GM23338 (cell line): Measurements from ENCODE around the gene ACTBL2. TPM values are rescaled to one million over a fixed set of nuclear protein-coding genes. Genes with fewer than 3 reads are reported as not detected.

Source experiments
- ATAC-seq: fragments of 200-7000 bp; cut with Tn5 transposase; 3 replicates; pipeline ENCODE4 v1.9.1; 2020
- DNase-seq: peaks from one replicate; pipeline ENCODE4 v3.0.0-alpha.2; 2015; ENCODE audit warnings: low spot score
- H2AFZ ChIP-seq: fragments of 200-600 bp; sonication (generic); 2 replicates; pipeline ENCODE4 v1.8.0; 2016; ENCODE audit warnings: antibody characterized with exemption, mild to moderate bottlenecking, moderate library complexity
- H3F3A ChIP-seq: fragments of 200-600 bp; sonication (generic); replicated peaks from 2 replicates; pipeline ENCODE4 v1.8.0; 2017; ENCODE audit warnings: antibody characterized with exemption, mixed run types, low read depth
- H3K27ac ChIP-seq: fragments of 200-600 bp; sonication (generic); 2 replicates; pipeline ENCODE4 v1.6.1; 2016; ENCODE audit warnings: low read depth
- H3K27me3 ChIP-seq: fragments of 200-600 bp; sonication (generic); 2 replicates; pipeline ENCODE4 v1.8.0; 2016; ENCODE audit warnings: mild to moderate bottlenecking, mixed run types, moderate library complexity; ENCODE audit not compliant: insufficient read depth
- H3K36me3 ChIP-seq: fragments of 200-600 bp; sonication (generic); 2 replicates; pipeline ENCODE4 v1.8.0; 2016; ENCODE audit warnings: mild to moderate bottlenecking; ENCODE audit not compliant: insufficient read depth
- H3K4me1 ChIP-seq: fragments of 200-600 bp; sonication (generic); 2 replicates; pipeline ENCODE4 v1.8.0; 2016; ENCODE audit warnings: mild to moderate bottlenecking, moderate library complexity; ENCODE audit not compliant: insufficient read depth
- H3K4me2 ChIP-seq: fragments of 200-600 bp; sonication (generic); 2 replicates; pipeline ENCODE4 v1.7.1; 2017; ENCODE audit warnings: mixed run types
- H3K4me3 ChIP-seq: fragments of 200-600 bp; sonication (generic); 2 replicates; pipeline ENCODE4 v1.6.1; 2016; ENCODE audit warnings: mixed run types
- H3K79me2 ChIP-seq: fragments of 200-600 bp; sonication (generic); replicated peaks from 2 replicates; pipeline ENCODE4 v1.8.0; 2017; ENCODE audit warnings: mild to moderate bottlenecking; ENCODE audit not compliant: insufficient read depth
- H3K9me2 ChIP-seq: fragments of 200-600 bp; sonication (generic); 2 replicates; pipeline ENCODE4 v1.8.0; 2017; ENCODE audit not compliant: insufficient read depth
- H4K20me1 ChIP-seq: fragments of 200-600 bp; sonication (generic); replicated peaks from 2 replicates; pipeline ENCODE4 v1.8.0; 2017; ENCODE audit warnings: mild to moderate bottlenecking; ENCODE audit not compliant: insufficient read depth
- H3K27ac Mint-ChIP-seq: 2 replicates; pipeline ENCODE4 v1.8.0; 2020; ENCODE audit warnings: inconsistent platforms, mild to moderate bottlenecking, moderate library complexity, mixed read lengths
- H3K27me3 Mint-ChIP-seq: 3 replicates; pipeline ENCODE4 v1.8.0; 2022; ENCODE audit warnings: low read depth, mild to moderate bottlenecking, moderate library complexity, mixed read lengths, inconsistent platforms; ENCODE audit not compliant: insufficient read depth, poor library complexity
- H3K36me3 Mint-ChIP-seq: 3 replicates; pipeline ENCODE4 v1.8.0; 2021; ENCODE audit warnings: low read depth, mild to moderate bottlenecking, inconsistent platforms, moderate library complexity, mixed read lengths
- H3K4me1 Mint-ChIP-seq: 3 replicates; pipeline ENCODE4 v1.8.0; 2020; ENCODE audit warnings: mild to moderate bottlenecking, inconsistent platforms, mixed read lengths
- H3K4me3 Mint-ChIP-seq: 3 replicates; pipeline ENCODE4 v1.8.0; 2021; ENCODE audit warnings: moderate library complexity, mild to moderate bottlenecking, inconsistent platforms, mixed read lengths
- H3K9me3 Mint-ChIP-seq: 3 replicates; pipeline ENCODE4 v1.8.0; 2020; ENCODE audit warnings: moderate library complexity, mild to moderate bottlenecking, inconsistent platforms, mixed read lengths
- CREB1 ChIP-seq: fragments of 250-450 bp; sonication (Bioruptor Pico); IDR thresholded peaks from 2 replicates; pipeline ENCODE4 v1.5.0; 2020; ENCODE audit warnings: low read depth, mild to moderate bottlenecking, moderate library complexity
- EZH2phosphoT487 ChIP-seq: fragments of 200-600 bp; sonication (generic); IDR thresholded peaks from one replicate; pipeline ENCODE4 v1.8.1; 2018; ENCODE audit warnings: antibody characterized with exemption; ENCODE audit not compliant: unreplicated experiment
- JUNB ChIP-seq: IDR thresholded peaks from one replicate; pipeline ENCODE4 v1.6.1; 2016; ENCODE audit warnings: antibody characterized with exemption; ENCODE audit not compliant: unreplicated experiment
- NANOG ChIP-seq: IDR thresholded peaks from 2 replicates; pipeline ENCODE4 v1.6.1; 2016; ENCODE audit warnings: antibody characterized with exemption, borderline replicate concordance
- POLR2AphosphoS5 ChIP-seq: IDR thresholded peaks from 2 replicates; pipeline ENCODE4 v1.6.1; 2016; ENCODE audit warnings: antibody characterized with exemption, low read depth
- REST ChIP-seq: IDR thresholded peaks from one replicate; pipeline ENCODE4 v1.6.1; 2018; ENCODE audit warnings: antibody characterized with exemption; ENCODE audit not compliant: unreplicated experiment
- STAT1 ChIP-seq: IDR thresholded peaks from one replicate; pipeline ENCODE4 v1.6.1; 2016; ENCODE audit warnings: antibody characterized with exemption; ENCODE audit not compliant: unreplicated experiment
- ZNF114 ChIP-seq: fragments of 250-450 bp; sonication (Bioruptor Pico); IDR thresholded peaks from 2 replicates; pipeline ENCODE4 v1.5.0; 2020; ENCODE audit warnings: mild to moderate bottlenecking, moderate library complexity
- ZNF331 ChIP-seq: fragments of 250-450 bp; sonication (Bioruptor Pico); IDR thresholded peaks from 2 replicates; pipeline ENCODE4 v1.5.0; 2020; ENCODE audit warnings: low read depth, mild to moderate bottlenecking, moderate library complexity
- polyA plus RNA-seq: library from polyadenylated mRNA; unstranded; fragments of >200 nt; fragmentation: Nextera tagmentation; extraction: Ambion mirVana; gene quantifications from 2 replicates; pipeline ENCODE4 v1.2.1, GENCODE V29; 2016
- total RNA-seq: library from RNA; depleted of rRNA; stranded (reverse); fragments of >200 nt; shearing (Covaris generic); gene quantifications from 2 replicates; pipeline ENCODE4 v1.2.3, GENCODE V29; 2014
- TF ChIP-seq, protein P1 (sequence below): fragments of 250-450 bp; sonication (Bioruptor Pico); IDR thresholded peaks from 2 replicates; pipeline ENCODE4 v1.5.0; 2020; ENCODE audit warnings: mild to moderate bottlenecking, moderate library complexity
- TF ChIP-seq, protein P2 (sequence below), 2 experiments: fragments of 200-600 bp in 1 of 2; sonication (generic) in 1 of 2; conservative IDR thresholded peaks; 2 replicates each; pipeline versions ENCODE4 v1.5.1 to v1.6.1; 2016 to 2017; ENCODE audit warnings: antibody characterized with exemption in 2 of 2, low read depth in 2 of 2, mild to moderate bottlenecking in 2 of 2, moderate library complexity in 1 of 2

The ACTBL2 gene
- total and polyA plus RNA-seq, 2 experiments from 2014 or later: not detected

GRCh38 chr5:57495285-57496086 is 12.9 kb upstream of the ACTBL2 start (continued):
- TF ChIP-seq, protein P1, sequence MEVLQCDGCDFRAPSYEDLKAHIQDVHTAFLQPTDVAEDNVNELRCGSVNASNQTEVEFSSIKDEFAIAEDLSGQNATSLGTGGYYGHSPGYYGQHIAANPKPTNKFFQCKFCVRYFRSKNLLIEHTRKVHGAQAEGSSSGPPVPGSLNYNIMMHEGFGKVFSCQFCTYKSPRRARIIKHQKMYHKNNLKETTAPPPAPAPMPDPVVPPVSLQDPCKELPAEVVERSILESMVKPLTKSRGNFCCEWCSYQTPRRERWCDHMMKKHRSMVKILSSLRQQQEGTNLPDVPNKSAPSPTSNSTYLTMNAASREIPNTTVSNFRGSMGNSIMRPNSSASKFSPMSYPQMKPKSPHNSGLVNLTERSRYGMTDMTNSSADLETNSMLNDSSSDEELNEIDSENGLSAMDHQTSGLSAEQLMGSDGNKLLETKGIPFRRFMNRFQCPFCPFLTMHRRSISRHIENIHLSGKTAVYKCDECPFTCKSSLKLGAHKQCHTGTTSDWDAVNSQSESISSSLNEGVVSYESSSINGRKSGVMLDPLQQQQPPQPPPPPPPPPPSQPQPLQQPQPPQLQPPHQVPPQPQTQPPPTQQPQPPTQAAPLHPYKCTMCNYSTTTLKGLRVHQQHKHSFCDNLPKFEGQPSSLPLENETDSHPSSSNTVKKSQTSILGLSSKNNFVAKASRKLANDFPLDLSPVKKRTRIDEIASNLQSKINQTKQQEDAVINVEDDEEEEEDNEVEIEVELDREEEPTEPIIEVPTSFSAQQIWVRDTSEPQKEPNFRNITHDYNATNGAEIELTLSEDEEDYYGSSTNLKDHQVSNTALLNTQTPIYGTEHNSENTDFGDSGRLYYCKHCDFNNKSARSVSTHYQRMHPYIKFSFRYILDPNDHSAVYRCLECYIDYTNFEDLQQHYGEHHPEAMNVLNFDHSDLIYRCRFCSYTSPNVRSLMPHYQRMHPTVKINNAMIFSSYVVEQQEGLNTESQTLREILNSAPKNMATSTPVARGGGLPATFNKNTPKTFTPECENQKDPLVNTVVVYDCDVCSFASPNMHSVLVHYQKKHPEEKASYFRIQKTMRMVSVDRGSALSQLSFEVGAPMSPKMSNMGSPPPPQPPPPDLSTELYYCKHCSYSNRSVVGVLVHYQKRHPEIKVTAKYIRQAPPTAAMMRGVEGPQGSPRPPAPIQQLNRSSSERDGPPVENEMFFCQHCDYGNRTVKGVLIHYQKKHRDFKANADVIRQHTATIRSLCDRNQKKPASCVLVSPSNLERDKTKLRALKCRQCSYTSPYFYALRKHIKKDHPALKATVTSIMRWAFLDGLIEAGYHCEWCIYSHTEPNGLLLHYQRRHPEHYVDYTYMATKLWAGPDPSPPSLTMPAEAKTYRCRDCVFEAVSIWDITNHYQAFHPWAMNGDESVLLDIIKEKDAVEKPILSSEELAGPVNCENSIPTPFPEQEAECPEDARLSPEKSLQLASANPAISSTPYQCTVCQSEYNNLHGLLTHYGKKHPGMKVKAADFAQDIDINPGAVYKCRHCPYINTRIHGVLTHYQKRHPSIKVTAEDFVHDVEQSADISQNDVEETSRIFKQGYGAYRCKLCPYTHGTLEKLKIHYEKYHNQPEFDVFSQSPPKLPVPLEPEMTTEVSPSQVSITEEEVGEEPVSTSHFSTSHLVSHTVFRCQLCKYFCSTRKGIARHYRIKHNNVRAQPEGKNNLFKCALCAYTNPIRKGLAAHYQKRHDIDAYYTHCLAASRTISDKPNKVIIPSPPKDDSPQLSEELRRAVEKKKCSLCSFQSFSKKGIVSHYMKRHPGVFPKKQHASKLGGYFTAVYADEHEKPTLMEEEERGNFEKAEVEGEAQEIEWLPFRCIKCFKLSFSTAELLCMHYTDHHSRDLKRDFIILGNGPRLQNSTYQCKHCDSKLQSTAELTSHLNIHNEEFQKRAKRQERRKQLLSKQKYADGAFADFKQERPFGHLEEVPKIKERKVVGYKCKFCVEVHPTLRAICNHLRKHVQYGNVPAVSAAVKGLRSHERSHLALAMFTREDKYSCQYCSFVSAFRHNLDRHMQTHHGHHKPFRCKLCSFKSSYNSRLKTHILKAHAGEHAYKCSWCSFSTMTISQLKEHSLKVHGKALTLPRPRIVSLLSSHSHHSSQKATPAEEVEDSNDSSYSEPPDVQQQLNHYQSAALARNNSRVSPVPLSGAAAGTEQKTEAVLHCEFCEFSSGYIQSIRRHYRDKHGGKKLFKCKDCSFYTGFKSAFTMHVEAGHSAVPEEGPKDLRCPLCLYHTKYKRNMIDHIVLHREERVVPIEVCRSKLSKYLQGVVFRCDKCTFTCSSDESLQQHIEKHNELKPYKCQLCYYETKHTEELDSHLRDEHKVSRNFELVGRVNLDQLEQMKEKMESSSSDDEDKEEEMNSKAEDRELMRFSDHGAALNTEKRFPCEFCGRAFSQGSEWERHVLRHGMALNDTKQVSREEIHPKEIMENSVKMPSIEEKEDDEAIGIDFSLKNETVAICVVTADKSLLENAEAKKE (CRISPR knock-in tag): no peak
- no peak for TF ChIP-seq CREB1
- TF ChIP-seq EZH2phosphoT487: no peak

GRCh38 chr5:57494104-57495098 is 11.8 kb upstream of the ACTBL2 start:
- DNase-seq (no peak), ATAC-seq (no peak)
- 0 out of 2 replicates have a peak, but pooled peaks cover 6% of the 10 kb centered on the region for H3K9me2 ChIP-seq
- H3K27ac ChIP-seq: no peak overlapping the region
- no peaks in the 10 kb centered on the region for H3K36me3 ChIP-seq
- Mint-ChIP-seq H3K4me3 (no peak overlapping the region), H3K27ac (no peak overlapping the region), H3K4me1 (peaks cover 8% of the 10 kb centered on the region), H3K27me3 (no peaks in the 10 kb centered on the region), H3K9me3 (no peaks in the 10 kb centered on the region), H3K36me3 (no peaks in the 10 kb centered on the region)
- peak overlapping the region; percentile 30; the same call in 1 of the 2 replicates for H2AFZ ChIP-seq
- H3F3A ChIP-seq: no peaks in the 10 kb centered on the region
- no peak overlapping the region for H3K4me2 ChIP-seq
- H3K4me1 ChIP-seq: 0 out of 2 replicates have a peak, but pooled peaks cover 5% of the 10 kb centered on the region
- no peaks in the 10 kb centered on the region for H4K20me1 ChIP-seq
- H3K79me2 ChIP-seq: no peaks in the 10 kb centered on the region
- no peaks in the 10 kb centered on the region for H3K27me3 ChIP-seq
- no peak overlapping the region for H3K4me3 ChIP-seq
- TF ChIP-seq REST (no peak), ZNF331 (CRISPR knock-in tag) (no peak), NANOG (no peak), ZNF114 (CRISPR knock-in tag) (no peak), JUNB (no peak), CREB1 (no peak), STAT1 (no peak), POLR2AphosphoS5 (no peak)
- TF ChIP-seq, protein P2, sequence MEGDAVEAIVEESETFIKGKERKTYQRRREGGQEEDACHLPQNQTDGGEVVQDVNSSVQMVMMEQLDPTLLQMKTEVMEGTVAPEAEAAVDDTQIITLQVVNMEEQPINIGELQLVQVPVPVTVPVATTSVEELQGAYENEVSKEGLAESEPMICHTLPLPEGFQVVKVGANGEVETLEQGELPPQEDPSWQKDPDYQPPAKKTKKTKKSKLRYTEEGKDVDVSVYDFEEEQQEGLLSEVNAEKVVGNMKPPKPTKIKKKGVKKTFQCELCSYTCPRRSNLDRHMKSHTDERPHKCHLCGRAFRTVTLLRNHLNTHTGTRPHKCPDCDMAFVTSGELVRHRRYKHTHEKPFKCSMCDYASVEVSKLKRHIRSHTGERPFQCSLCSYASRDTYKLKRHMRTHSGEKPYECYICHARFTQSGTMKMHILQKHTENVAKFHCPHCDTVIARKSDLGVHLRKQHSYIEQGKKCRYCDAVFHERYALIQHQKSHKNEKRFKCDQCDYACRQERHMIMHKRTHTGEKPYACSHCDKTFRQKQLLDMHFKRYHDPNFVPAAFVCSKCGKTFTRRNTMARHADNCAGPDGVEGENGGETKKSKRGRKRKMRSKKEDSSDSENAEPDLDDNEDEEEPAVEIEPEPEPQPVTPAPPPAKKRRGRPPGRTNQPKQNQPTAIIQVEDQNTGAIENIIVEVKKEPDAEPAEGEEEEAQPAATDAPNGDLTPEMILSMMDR (conservative IDR thresholded peaks at IDR 0.05; ENCODE audit: low read depth in 2 of 2): no peak
